DOHH2 (cell line): ENCODE data around the gene DRGX.

Experiments
- H3F3A ChIP-seq: fragments of 200-600 bp; sonication (generic), shearing (Covaris generic); 2 replicates; pipeline ENCODE4 v1.6.0; 2016; ENCODE audit warnings: antibody characterized with exemption, mild to moderate bottlenecking; ENCODE audit not compliant: control insufficient read depth, insufficient read depth
- H3K27ac ChIP-seq: fragments of 200-600 bp; sonication (generic); 2 replicates; pipeline ENCODE4 v1.5.1; 2014; ENCODE audit warnings: low read depth, mild to moderate bottlenecking, low read length, moderate library complexity
- H3K27me3 ChIP-seq: fragments of 200-600 bp; sonication (generic); 2 replicates; pipeline ENCODE4 v1.6.1; 2014; ENCODE audit warnings: mild to moderate bottlenecking, low read length, mixed read lengths; ENCODE audit not compliant: control insufficient read depth
- H3K36me3 ChIP-seq: fragments of 200-600 bp; sonication (generic); 2 replicates; pipeline ENCODE4 v1.6.1; 2014; ENCODE audit warnings: mild to moderate bottlenecking, low read length, moderate library complexity, mixed read lengths; ENCODE audit not compliant: control insufficient read depth
- H3K4me1 ChIP-seq: fragments of 200-600 bp; sonication (generic); 2 replicates; pipeline ENCODE4 v1.6.1; 2014; ENCODE audit warnings: mild to moderate bottlenecking, low read length, mixed read lengths; ENCODE audit not compliant: control insufficient read depth
- H3K4me2 ChIP-seq: fragments of 200-600 bp; sonication (generic); 2 replicates; pipeline ENCODE4 v1.6.0; 2014; ENCODE audit warnings: mild to moderate bottlenecking, low read length, moderate library complexity
- H3K4me3 ChIP-seq: fragments of 200-600 bp; sonication (generic); 2 replicates; pipeline ENCODE4 v1.5.1; 2014; ENCODE audit warnings: mild to moderate bottlenecking, low read length, mixed read lengths
- H3K79me2 ChIP-seq: fragments of 200-600 bp; sonication (generic); 2 replicates; pipeline ENCODE4 v1.6.1; 2014; ENCODE audit warnings: mild to moderate bottlenecking, low read length, mixed read lengths; ENCODE audit not compliant: control insufficient read depth
- H3K9me2 ChIP-seq: fragments of 200-600 bp; sonication (generic); replicated peaks from 2 replicates; pipeline ENCODE4 v1.6.1; 2014; ENCODE audit warnings: mild to moderate bottlenecking, low read length, mixed read lengths; ENCODE audit not compliant: control insufficient read depth
- H3K9me3 ChIP-seq: fragments of 200-600 bp; sonication (generic); 2 replicates; pipeline ENCODE4 v1.6.1; 2014; ENCODE audit warnings: antibody characterized with exemption, low read length, mixed read lengths; ENCODE audit not compliant: control insufficient read depth, insufficient read depth
- H4K20me1 ChIP-seq: fragments of 200-600 bp; sonication (generic); 2 replicates; pipeline ENCODE4 v1.6.0; 2014; ENCODE audit warnings: low read depth, mild to moderate bottlenecking, antibody characterized with exemption, low read length, moderate library complexity; ENCODE audit not compliant: control insufficient read depth, insufficient read depth
- EZH2phosphoT487 ChIP-seq: fragments of 200-600 bp; sonication (generic); IDR thresholded peaks from 2 replicates; pipeline ENCODE4 v1.6.1; 2017; ENCODE audit warnings: borderline replicate concordance, mild to moderate bottlenecking, antibody characterized with exemption, low read length, moderate library complexity, mixed read lengths
- TF ChIP-seq, protein P1 (sequence below): fragments of 200-600 bp; sonication (generic); IDR thresholded peaks from one replicate; pipeline ENCODE4 v1.5.1; 2014; ENCODE audit warnings: antibody characterized with exemption, mild to moderate bottlenecking, low read depth, low read length; ENCODE audit not compliant: poor library complexity, severe bottlenecking

The DRGX gene

DNA sequence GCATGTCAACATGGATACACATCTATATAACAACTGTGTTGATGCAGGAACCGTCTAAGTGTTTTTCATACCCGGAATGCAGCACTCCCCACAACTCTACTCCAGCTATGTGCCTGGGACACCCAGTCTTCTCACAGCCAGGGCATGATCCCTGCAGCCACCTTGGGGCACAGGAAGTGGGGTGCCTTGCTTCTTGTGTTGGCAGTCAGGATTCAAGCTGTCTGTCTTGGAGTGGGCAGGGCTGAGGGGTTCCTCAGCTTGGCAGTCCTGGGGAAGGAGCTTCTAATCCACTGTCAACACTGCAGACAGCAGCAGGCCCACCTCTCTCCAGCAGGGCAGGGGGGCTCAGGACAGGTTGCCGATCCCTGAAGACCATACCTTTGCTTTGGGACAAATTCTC lies 41.3 kb downstream of the DRGX start:
- Histone ChIP-seq H3K4me1 (no peaks in the 10 kb centered on the region), H3K36me3 (no peaks in the 10 kb centered on the region)
- TF ChIP-seq EZH2phosphoT487, result no peak
- TF ChIP-seq, protein P1, sequence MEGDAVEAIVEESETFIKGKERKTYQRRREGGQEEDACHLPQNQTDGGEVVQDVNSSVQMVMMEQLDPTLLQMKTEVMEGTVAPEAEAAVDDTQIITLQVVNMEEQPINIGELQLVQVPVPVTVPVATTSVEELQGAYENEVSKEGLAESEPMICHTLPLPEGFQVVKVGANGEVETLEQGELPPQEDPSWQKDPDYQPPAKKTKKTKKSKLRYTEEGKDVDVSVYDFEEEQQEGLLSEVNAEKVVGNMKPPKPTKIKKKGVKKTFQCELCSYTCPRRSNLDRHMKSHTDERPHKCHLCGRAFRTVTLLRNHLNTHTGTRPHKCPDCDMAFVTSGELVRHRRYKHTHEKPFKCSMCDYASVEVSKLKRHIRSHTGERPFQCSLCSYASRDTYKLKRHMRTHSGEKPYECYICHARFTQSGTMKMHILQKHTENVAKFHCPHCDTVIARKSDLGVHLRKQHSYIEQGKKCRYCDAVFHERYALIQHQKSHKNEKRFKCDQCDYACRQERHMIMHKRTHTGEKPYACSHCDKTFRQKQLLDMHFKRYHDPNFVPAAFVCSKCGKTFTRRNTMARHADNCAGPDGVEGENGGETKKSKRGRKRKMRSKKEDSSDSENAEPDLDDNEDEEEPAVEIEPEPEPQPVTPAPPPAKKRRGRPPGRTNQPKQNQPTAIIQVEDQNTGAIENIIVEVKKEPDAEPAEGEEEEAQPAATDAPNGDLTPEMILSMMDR, result no peak

DNA sequence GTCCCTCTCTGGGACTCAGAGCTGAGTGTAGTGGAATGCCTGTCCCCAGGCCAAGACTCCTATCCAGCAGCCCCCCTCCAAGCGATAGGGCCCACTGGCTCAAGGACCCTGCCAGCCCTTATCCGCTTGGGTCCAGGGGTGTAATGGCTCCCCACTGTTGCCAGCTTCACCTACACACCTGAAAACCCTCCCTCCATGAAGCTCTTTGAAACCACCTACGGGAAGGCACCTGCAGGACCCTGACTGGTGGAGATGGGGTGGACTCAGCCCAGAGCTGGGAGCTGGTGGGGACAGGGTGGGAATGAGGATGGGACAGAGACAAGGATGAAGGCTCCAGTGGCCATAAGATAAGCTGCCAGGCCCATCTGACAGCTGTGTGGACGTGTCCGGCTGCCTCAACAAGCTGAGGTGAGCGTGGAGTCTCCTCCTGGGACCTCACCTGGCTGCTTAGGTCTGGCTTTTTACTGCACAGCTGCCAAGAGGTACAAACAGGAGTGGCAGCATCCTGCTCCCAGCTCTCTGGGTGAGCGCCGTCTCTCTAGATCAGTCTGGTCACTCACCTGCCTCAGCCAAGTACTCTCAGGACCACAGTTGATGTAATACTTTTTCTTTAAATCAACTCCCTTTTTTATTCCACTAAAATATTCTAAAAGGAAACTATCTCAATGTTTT lies 41.9 kb downstream of the DRGX start:
- Histone ChIP-seq H3K4me2 (no peak overlapping the region), H3K27ac (no peak overlapping the region), H3K4me3 (no peak overlapping the region), H3F3A (no peaks in the 10 kb centered on the region), H4K20me1 (no peaks in the 10 kb centered on the region), H3K4me1 (no peaks in the 10 kb centered on the region), H3K36me3 (no peaks in the 10 kb centered on the region), H3K9me2 (no peaks in the 10 kb centered on the region), H3K79me2 (no peaks in the 10 kb centered on the region), H3K9me3 (no peaks in the 10 kb centered on the region), H3K27me3 (no peaks in the 10 kb centered on the region)
- TF ChIP-seq EZH2phosphoT487, result no peak

More for the DNA sequence above, 41.3 kb downstream of the DRGX start:
- Histone ChIP-seq H4K20me1 (no peaks in the 10 kb centered on the region), H3F3A (no peaks in the 10 kb centered on the region), H3K79me2 (no peaks in the 10 kb centered on the region), H3K9me2 (no peaks in the 10 kb centered on the region), H3K27ac (no peak overlapping the region), H3K4me3 (no peak overlapping the region), H3K9me3 (no peaks in the 10 kb centered on the region), H3K4me2 (no peak overlapping the region), H3K27me3 (no peaks in the 10 kb centered on the region)

DNA sequence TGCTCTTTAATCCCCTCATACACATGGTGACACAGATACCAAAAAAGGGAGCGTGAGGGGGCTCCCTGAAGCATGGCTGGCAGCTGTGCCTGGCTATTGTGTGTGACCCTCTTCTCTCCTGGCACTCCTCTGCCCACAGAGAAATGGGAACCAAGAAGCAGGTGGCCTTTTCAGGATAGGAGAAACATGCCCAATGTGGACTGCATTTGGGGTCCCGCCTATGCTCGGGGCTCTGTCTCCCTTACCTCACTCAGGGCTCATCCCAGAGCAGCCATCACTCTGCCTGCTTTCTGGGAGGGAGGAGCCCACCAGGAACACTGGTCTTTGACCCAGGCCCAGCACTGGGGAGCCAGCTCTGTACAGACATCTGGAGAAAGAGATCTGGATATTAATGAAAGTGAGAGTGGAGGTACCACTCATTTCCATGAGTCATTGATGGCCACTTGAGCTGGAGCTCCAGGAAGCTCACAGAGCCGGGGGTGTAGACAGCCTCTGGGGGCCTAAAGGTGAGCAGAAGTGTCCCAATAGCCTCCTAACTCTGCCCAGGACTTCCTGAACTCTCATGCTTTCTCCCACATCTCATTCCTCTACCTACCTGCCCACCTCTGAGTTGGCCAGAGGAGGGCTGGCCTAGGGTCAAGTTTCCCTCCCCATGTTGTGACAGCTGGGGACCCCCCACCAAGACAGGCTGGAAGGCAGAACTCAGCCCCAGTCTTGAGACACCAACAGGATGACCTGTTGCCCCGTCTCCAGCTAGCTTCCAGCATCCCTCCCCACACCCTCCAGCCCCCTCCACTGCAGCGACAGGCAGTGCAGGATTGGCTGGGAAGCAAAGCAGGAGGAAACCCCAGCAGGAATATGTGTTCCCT lies 42.6 kb downstream of the DRGX start:
- H3K9me3 ChIP-seq, result no peaks in the 10 kb centered on the region
- H3K4me1 ChIP-seq, result no peaks in the 10 kb centered on the region
- no peak overlapping the region for H3K4me2 ChIP-seq
- H3K27ac ChIP-seq, result no peak overlapping the region
- no peaks in the 10 kb centered on the region for H3F3A ChIP-seq
- no peaks in the 10 kb centered on the region for H3K27me3 ChIP-seq
- TF ChIP-seq EZH2phosphoT487, result no peak
- TF ChIP-seq, protein P1, result no peak
- H4K20me1 ChIP-seq, result no peaks in the 10 kb centered on the region
- H3K79me2 ChIP-seq, result no peaks in the 10 kb centered on the region
- H3K4me3 ChIP-seq, result no peak overlapping the region
- no peaks in the 10 kb centered on the region for H3K36me3 ChIP-seq
- H3K9me2 ChIP-seq, result no peaks in the 10 kb centered on the region

DNA sequence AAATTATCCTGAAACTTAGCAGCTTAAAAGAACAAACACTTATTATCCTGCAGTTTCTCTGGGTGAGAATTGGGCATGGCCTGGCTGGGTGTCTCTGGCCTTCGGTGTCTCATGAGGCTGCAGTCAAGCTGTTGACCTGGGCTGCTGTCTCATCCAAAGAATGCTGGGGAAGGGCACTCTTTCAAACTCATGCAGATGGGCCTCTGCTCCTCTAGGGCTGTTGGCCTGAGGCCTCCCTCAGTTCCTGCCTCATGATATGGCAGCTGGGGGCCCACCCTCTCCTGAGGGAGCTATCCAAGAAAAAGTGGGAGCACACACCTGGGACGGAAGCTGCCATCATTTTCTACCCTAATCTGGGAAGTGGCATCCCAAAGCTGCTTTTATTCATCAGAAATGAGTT lies 43.6 kb downstream of the DRGX start:
- TF ChIP-seq EZH2phosphoT487, result no peak
- TF ChIP-seq, protein P1, result no peak

More for the DNA sequence above, 43.6 kb downstream of the DRGX start:
- H3K36me3 ChIP-seq, result no peaks in the 10 kb centered on the region
- no peak overlapping the region for H3K27ac ChIP-seq
- no peak overlapping the region for H3K4me3 ChIP-seq
- no peaks in the 10 kb centered on the region for H3K9me3 ChIP-seq
- H3K4me2 ChIP-seq, result no peak overlapping the region
- H3K27me3 ChIP-seq, result no peaks in the 10 kb centered on the region
- H3K79me2 ChIP-seq, result no peaks in the 10 kb centered on the region
- H4K20me1 ChIP-seq, result no peaks in the 10 kb centered on the region
- no peaks in the 10 kb centered on the region for H3F3A ChIP-seq
- no peaks in the 10 kb centered on the region for H3K4me1 ChIP-seq
- H3K9me2 ChIP-seq, result no peaks in the 10 kb centered on the region
